Peyer's patch (tissue), 4 donors: ENCODE results near the gene MARVELD2. TPM values are rescaled to one million over a fixed set of nuclear protein-coding genes. Genes with fewer than 3 reads are reported as not detected.
"Not testable (repeated sequence)": the region's sequence is repeated elsewhere in the genome, so short reads cannot be mapped to it uniquely, and the experiment has no call there.

Source experiments
- DNase-seq, 3 donors: peaks; one replicate each; pipeline ENCODE4 v3.0.0-alpha.2; 2017 to 2019
- H3K27ac ChIP-seq, 4 donors: fragments of 200-600 bp; sonication (generic); one replicate each; pipeline ENCODE4 v1.5.1; 2016 to 2019
- H3K27me3 ChIP-seq, 2 donors: fragments of 200-600 bp; sonication (generic); one replicate each; pipeline ENCODE4 v1.5.1; 2019
- H3K36me3 ChIP-seq, 3 donors: fragments of 200-600 bp; sonication (generic); one replicate each; pipeline ENCODE4 v1.5.1; 2016 to 2019
- H3K4me1 ChIP-seq, 4 donors: fragments of 200-600 bp; sonication (generic); one replicate each; pipeline ENCODE4 v1.5.1; 2016 to 2019
- H3K4me3 ChIP-seq, 4 donors: fragments of 200-600 bp; sonication (generic); 1 replicate in 3 of 4; 2 replicates in 1 of 4; pipeline ENCODE4 v1.5.1; 2016 to 2019; ENCODE audit warnings: mild to moderate bottlenecking in 1 of 4
- H3K9me3 ChIP-seq, 4 donors: fragments of 200-600 bp; sonication (generic); one replicate each; pipeline ENCODE4 v1.5.1; 2016 to 2019; ENCODE audit warnings: mild to moderate bottlenecking in 1 of 4
- POLR2A ChIP-seq, 2 donors: fragments of 450-650 bp; IDR thresholded peaks; one replicate each; pipeline ENCODE4 v1.5.1; 2017; ENCODE audit warnings: antibody characterized with exemption in 2 of 2, mild to moderate bottlenecking in 2 of 2, moderate library complexity in 2 of 2
- total RNA-seq, 4 donors: library from RNA; depleted of rRNA; stranded (reverse); fragments of >200 nt; gene quantifications; one replicate each; pipeline ENCODE4 v1.1.0, GENCODE V29; 2016
- TF ChIP-seq, protein P1 (sequence below), 6 experiments: fragments of 450-650 bp in 4 of 6; fragments of 200-600 bp in 2 of 6; sonication (generic) in 1 of 6; IDR thresholded peaks; one replicate each; pipeline ENCODE4 v1.5.1; 2017 to 2019; ENCODE audit warnings: antibody characterized with exemption in 6 of 6, mild to moderate bottlenecking in 3 of 6, moderate library complexity in 1 of 6

MARVELD2 gene
- total RNA-seq, 4 donors from 2014 or later = 9.1 to 67.3 (median 46.3) TPM

DNA sequence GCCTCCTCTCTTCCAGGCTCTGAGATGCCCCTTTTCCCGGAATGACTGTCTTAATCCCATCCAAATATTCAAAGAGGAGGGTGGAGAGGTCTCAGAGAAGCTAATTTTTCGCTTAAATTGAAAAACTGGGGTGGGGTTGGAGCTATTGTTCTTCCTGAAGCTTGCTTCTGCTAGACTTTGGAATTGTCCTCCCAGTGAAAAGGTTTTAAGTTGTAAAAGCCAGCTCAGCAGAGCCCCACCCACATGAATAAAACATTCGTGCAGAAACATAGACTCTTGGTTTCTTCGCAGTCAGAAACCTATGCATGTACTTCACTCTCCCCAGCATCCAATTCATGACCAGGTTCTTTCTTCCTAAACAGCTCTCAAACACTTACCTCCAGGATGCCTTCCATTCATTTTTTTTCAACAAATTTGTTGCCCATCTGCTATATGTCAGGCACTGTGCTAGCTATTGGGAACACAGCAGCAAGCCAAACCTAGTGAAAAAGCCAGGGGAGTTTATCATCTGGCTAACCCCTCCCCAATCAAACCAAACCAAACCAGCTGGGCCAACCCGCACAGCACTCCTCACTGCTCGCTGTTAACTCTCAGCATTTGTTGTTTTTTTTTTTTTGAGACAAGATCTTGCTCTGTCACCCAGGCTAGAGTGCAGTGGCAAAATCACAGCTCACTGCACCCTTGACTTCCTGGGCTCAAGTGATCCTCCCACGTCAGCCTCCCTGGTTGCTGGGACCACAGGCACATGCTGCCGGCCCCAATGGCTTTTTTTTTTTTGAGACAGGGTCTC lies 39.7 kb downstream of the MARVELD2 start:
- no peaks in the 10 kb centered on the region for H3K9me3 ChIP-seq
- TF ChIP-seq, protein P1, sequence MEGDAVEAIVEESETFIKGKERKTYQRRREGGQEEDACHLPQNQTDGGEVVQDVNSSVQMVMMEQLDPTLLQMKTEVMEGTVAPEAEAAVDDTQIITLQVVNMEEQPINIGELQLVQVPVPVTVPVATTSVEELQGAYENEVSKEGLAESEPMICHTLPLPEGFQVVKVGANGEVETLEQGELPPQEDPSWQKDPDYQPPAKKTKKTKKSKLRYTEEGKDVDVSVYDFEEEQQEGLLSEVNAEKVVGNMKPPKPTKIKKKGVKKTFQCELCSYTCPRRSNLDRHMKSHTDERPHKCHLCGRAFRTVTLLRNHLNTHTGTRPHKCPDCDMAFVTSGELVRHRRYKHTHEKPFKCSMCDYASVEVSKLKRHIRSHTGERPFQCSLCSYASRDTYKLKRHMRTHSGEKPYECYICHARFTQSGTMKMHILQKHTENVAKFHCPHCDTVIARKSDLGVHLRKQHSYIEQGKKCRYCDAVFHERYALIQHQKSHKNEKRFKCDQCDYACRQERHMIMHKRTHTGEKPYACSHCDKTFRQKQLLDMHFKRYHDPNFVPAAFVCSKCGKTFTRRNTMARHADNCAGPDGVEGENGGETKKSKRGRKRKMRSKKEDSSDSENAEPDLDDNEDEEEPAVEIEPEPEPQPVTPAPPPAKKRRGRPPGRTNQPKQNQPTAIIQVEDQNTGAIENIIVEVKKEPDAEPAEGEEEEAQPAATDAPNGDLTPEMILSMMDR (IDR thresholded peaks at IDR 0.05) = no peak
- peak; percentile 33 to 53 for TF ChIP-seq POLR2A (IDR thresholded peaks at IDR 0.05)
- peak in 1 of 3 donors; percentile 52 for DNase-seq

DNA sequence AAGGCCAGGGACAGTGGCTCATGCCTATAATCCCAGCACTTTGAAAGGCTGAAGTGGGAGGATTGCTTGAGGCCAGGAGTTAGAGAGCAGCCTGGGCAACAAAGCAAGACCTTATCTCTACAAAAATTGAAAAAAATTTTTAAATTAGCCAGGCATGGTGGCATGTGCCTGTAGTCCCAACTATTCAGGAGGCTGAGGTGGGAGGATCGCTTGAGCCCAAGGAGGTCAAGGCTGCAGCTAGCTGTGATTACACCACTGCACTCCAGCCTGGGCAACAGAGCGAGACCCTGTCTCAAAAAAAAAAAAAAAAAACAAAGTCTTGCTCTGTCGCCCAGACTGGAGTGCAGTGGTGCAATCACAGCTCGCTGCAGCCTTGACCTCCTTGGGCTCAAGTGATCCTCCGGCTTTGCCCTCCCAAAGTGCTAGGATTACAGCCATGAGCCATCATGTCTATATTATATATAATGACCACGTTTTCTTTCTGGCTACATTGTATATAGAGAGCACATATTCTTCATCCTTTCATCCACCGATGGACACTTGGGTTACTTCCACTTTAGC lies 40.6 kb downstream of the MARVELD2 start:
- H3K9me3 ChIP-seq, H3K36me3 ChIP-seq, DNase-seq, H3K27me3 ChIP-seq, H3K4me3 ChIP-seq: not testable (repeated sequence)
- Histone ChIP-seq H3K27ac (peak overlapping the region in 3 of 4 donors; percentile 66 to 95 (median 87)), H3K4me1 (peaks cover 0 to 10% (median 0%) of the 10 kb centered on the region in 4 donors)

More for the DNA sequence above, 39.7 kb downstream of the MARVELD2 start:
- H3K4me1 ChIP-seq = peaks cover 0 to 10% (median 0%) of the 10 kb centered on the region in 4 donors
- H3K36me3 ChIP-seq = no peaks in the 10 kb centered on the region
- peak overlapping the region in 3 of 4 donors; percentile 66 to 95 (median 87) for H3K27ac ChIP-seq
- H3K4me3 ChIP-seq = peak overlapping the region in 2 of 4 donors; percentile 7 to 46
- no peaks in the 10 kb centered on the region for H3K27me3 ChIP-seq

DNA sequence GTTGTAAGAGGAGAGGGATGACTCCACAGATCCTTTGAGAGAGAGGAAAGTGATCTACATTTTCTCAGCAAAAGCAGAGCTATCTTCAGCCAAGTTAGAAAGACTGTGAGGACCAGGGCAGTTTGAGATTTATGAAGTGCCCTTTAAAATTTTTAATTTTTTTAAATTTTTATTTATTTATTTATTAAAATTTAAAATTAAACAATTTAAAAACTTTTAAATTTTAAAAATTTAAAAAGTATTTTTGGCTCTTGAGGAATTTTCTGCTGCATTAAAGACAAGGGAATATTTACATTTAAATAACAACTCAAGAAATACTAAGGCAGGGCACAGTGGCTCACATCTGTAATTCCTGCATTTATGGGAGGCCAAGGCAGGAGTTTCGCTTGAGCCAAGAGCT lies 47.3 kb downstream of the MARVELD2 start:
- Histone ChIP-seq H3K27ac (no peak overlapping the region), H3K36me3 (no peaks in the 10 kb centered on the region), H3K4me1 (no peaks in the 10 kb centered on the region), H3K4me3 (no peak overlapping the region), H3K9me3 (no peaks in the 10 kb centered on the region), H3K27me3 (no peaks in the 10 kb centered on the region)
- TF ChIP-seq, protein P1 (IDR thresholded peaks at IDR 0.05) = no peak
- no peak for TF ChIP-seq POLR2A (IDR thresholded peaks at IDR 0.05)
- no peak for DNase-seq

DNA sequence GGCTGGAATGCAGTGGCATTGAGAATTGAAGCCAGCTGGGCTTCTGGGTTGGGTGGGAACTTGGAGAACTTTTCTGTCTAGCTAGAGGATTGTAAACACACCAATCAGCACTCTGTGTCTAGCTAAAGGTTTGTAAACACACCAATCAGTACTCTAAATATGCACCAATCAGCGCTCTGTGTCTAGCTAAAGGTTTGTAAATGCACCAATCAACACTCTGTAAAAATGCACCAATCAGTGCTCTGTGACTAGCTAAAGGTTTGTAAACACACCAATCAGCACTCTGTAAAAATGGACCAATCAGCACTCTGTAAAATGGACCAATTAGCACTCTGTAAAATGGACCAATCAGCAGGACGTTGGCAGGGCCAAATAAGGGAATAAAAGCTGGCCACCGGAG lies 51.5 kb downstream of the MARVELD2 start:
- not testable (repeated sequence) for H3K9me3 ChIP-seq, H3K36me3 ChIP-seq, DNase-seq, H3K4me1 ChIP-seq, H3K27me3 ChIP-seq, H3K27ac ChIP-seq, H3K4me3 ChIP-seq

DNA sequence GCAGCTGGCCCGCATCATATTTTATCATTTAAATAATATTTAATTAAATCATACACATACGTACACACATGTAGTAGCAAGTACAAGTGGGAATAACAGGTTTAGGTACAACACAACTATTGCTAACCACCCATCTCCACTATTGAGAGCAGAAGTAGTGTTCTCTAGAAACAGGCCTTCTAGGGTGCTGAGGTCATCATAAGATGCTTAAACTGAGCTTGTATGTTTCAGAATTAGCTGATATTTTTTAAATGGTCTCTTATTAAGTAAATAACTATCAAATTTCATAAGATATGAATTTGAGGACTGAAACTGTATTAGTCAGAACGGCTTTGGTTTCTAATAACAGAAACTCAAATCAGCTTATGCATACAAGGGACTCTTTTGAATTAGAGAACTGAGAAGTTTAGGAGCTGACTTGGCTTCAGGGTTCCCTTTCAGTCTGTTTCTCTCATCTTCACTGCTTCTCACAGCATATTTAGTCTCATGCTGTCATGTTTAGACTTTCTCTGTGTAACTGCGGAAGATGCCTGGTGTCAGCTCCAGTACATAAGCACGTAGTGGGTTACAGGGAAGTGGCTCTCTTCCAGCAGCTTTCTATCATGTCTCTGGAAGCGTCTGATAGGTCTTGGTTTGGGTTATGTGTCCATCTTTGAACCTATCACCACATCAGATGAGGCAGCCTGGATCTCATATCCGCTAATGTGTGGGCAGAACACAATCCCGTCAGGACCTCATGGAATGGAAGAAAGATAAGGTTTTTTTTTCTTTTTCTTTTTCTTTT lies 52.7 kb downstream of the MARVELD2 start:
- Histone ChIP-seq H3K4me3 (no peak overlapping the region), H3K36me3 (no peaks in the 10 kb centered on the region), H3K27me3 (no peaks in the 10 kb centered on the region), H3K27ac (no peak overlapping the region), H3K4me1 (no peaks in the 10 kb centered on the region), H3K9me3 (no peaks in the 10 kb centered on the region)
- DNase-seq = no peak
- TF ChIP-seq, protein P1 (IDR thresholded peaks at IDR 0.05) = no peak
- TF ChIP-seq POLR2A (IDR thresholded peaks at IDR 0.05) = no peak

DNA sequence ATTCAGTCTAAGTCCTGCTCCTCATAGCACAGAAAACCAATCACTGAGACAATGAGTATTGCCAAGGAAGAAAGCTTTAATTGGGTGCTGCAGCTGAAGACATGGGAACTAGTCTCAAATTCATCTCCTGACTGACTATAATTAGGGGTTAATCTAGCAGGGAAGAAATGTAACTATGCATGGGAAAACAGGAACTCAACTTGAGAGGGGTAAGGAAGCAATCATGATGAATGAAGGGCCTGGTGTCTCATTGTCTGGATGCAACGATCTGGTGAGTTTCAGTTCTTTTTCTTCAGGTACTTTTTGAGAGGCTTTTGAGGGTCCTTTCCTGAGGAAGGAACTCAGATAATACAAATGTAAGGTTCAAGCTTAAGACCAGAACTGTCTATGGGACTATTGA lies 53.7 kb downstream of the MARVELD2 start:
- no peaks in the 10 kb centered on the region for H3K27me3 ChIP-seq
- no peak for TF ChIP-seq POLR2A (IDR thresholded peaks at IDR 0.05)
- TF ChIP-seq, protein P1 (IDR thresholded peaks at IDR 0.05) = no peak

DNA sequence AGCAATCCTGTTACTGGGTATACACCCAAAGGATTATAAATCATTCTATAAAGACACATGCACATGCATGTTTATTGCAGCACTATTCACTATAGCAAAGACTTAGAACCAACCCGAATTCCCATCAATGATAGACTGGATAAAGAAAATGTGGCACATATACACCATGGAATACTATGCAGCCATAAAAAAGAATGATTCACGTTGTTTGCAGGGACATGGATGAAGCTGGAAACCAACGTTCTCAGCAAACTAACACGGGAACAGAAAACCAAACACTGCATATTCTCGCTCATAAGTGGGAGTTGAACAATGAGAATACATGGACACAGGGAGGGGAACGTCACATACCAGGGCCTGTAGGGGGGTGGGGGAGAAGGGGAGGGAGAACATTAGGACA lies 56.6 kb downstream of the MARVELD2 start:
- not testable (repeated sequence) for H3K4me3 ChIP-seq, H3K4me1 ChIP-seq, DNase-seq, H3K27ac ChIP-seq, H3K9me3 ChIP-seq, H3K27me3 ChIP-seq, H3K36me3 ChIP-seq

More for the DNA sequence above, 53.7 kb downstream of the MARVELD2 start:
- Histone ChIP-seq H3K4me1 (no peaks in the 10 kb centered on the region), H3K4me3 (no peak overlapping the region), H3K9me3 (no peaks in the 10 kb centered on the region), H3K27ac (no peak overlapping the region), H3K36me3 (no peaks in the 10 kb centered on the region)
- DNase-seq = no peak

DNA sequence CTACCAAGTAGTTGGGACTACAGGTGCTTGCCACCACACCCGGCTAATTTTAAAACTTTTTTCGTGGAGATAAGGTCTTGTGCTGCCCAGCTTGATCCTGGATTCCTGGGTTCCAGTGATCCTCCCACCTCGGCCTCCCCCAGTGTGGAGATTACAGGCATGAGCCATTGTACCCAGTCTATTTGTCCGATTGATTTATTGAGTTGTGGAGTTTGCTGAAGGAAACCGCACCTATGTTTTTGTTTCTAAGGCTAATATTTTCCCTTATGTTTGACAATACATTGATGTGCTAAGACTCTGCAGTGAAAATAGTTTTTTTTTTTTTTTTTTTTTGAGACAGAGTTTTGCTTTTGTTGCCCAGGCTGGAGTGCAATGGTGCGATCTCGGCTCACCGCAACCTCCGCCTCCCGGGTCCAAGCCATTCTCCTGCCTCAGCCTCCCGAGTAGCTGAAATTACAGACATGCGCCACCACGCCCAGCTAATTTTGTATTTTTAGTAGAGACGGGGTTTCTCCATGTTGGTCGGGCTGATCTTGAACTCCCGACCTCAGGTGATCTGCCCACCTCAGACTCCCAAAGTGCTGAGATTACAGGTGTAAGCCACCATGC lies 57.7 kb downstream of the MARVELD2 start:
- not testable (repeated sequence) for H3K4me3 ChIP-seq, H3K9me3 ChIP-seq, H3K4me1 ChIP-seq, DNase-seq, H3K27me3 ChIP-seq, H3K27ac ChIP-seq, H3K36me3 ChIP-seq
